H1 (cell line): ENCODE data around the gene TGM5. TPM values are rescaled to one million over a fixed set of nuclear protein-coding genes. Genes with fewer than 3 reads are reported as not detected.

Experiments
- CTCF ChIA-PET: fragments of 300-600 bp; sonication (Branson Sonifier 250); formaldehyde crosslinking; loops from one replicate; lab custom pipeline; 2021; ENCODE audit not compliant: partially characterized antibody; lab: Charles Lee
- POLR2A ChIA-PET: fragments of 300-600 bp; sonication (Branson Sonifier 250); formaldehyde crosslinking; loops from one replicate; lab custom pipeline; 2021; ENCODE audit warnings: inconsistent platforms; ENCODE audit not compliant: partially characterized antibody; lab: Charles Lee
- DNase-seq, 2 experiments: peaks; one replicate each; pipeline versions ENCODE4 v3.0.0 to v3.0.0-alpha.2; 2010 to 2022; ENCODE audit warnings: low spot score in 2 of 2, low read depth in 1 of 2, mixed read lengths in 1 of 2
- FAIRE-seq: peaks from 2 replicates; lab custom pipeline; 2011; peaks lifted over from hg19 to GRCh38; lab: Jason Lieb, UNC
- H2AFZ ChIP-seq: 2 replicates; pipeline ENCODE4 v1.8.1; 2012; ENCODE audit warnings: low read length, inconsistent platforms
- H2AK5ac ChIP-seq: 2 replicates; pipeline ENCODE4 v1.6.1; 2013; ENCODE audit warnings: low read depth, low read length
- H2BK120ac ChIP-seq: replicated peaks from 2 replicates; pipeline ENCODE3; 2013; ENCODE audit warnings: low read depth, low read length, inconsistent platforms
- H2BK12ac ChIP-seq: 2 replicates; pipeline ENCODE4 v1.6.1; 2013; ENCODE audit warnings: low read depth, low read length
- H2BK15ac ChIP-seq: 2 replicates; pipeline ENCODE4 v1.6.1; 2013; ENCODE audit warnings: low read length
- H2BK20ac ChIP-seq: 2 replicates; pipeline ENCODE4 v1.6.1; 2013; ENCODE audit warnings: low read length
- H2BK5ac ChIP-seq: 2 replicates; pipeline ENCODE4 v1.6.1; 2013; ENCODE audit warnings: low read depth, low read length
- H3K14ac ChIP-seq: 2 replicates; pipeline ENCODE4 v1.6.1; 2013; ENCODE audit warnings: inconsistent platforms; ENCODE audit not compliant: insufficient read length
- H3K18ac ChIP-seq: 2 replicates; pipeline ENCODE4 v1.6.1; 2013; ENCODE audit warnings: low read length; ENCODE audit errors: extremely low read depth
- H3K23ac ChIP-seq: 2 replicates; pipeline ENCODE4 v1.6.1; 2013; ENCODE audit warnings: inconsistent platforms; ENCODE audit not compliant: insufficient read length
- H3K23me2 ChIP-seq: 2 replicates; pipeline ENCODE4 v1.6.1; 2013; ENCODE audit warnings: low read depth, low read length
- H3K27ac ChIP-seq: 2 replicates; pipeline ENCODE4 v1.6.1; 2011; ENCODE audit warnings: low read depth, low read length, inconsistent platforms
- H3K27me3 ChIP-seq, 4 experiments: replicated peaks in 1 of 4; 1 replicate in 1 of 4; 2 replicates in 3 of 4; pipeline versions ENCODE4 v1.6.1 to v1.8.1; 2011 to 2013; ENCODE audit warnings: low read length in 3 of 4, mild to moderate bottlenecking in 3 of 4, inconsistent platforms in 2 of 4, mixed read lengths in 2 of 4, moderate library complexity in 1 of 4; ENCODE audit not compliant: control insufficient read depth in 3 of 4, insufficient read depth in 3 of 4; ENCODE audit errors: extremely low read depth in 1 of 4
- H3K36me3 ChIP-seq, 4 experiments: 2 replicates each; pipeline versions ENCODE4 v1.6.1 to v1.8.1; 2011 to 2013; ENCODE audit warnings: mild to moderate bottlenecking in 4 of 4, low read length in 3 of 4, moderate library complexity in 2 of 4, control low read depth in 1 of 4, inconsistent platforms in 1 of 4; ENCODE audit not compliant: insufficient read depth in 4 of 4, control insufficient read depth in 2 of 4
- H3K4ac ChIP-seq: replicated peaks from 2 replicates; pipeline ENCODE3; 2013; ENCODE audit warnings: low read length, low read depth, mixed read lengths, inconsistent platforms; ENCODE audit not compliant: insufficient read length
- H3K4me1 ChIP-seq, 4 experiments: replicated peaks in 1 of 4; 1 replicate in 1 of 4; 2 replicates in 3 of 4; pipeline versions ENCODE4 v1.6.1 to v1.8.1; 2011 to 2013; ENCODE audit warnings: low read length in 3 of 4, inconsistent platforms in 2 of 4, mixed read lengths in 1 of 4; ENCODE audit not compliant: insufficient read depth in 4 of 4, control insufficient read depth in 3 of 4
- H3K4me2 ChIP-seq, 2 experiments: 2 replicates each; pipeline versions ENCODE4 v1.6.1 to v1.8.1; 2011 to 2013; ENCODE audit warnings: low read depth in 2 of 2, low read length in 2 of 2, control low read depth in 1 of 2, inconsistent platforms in 1 of 2, mild to moderate bottlenecking in 1 of 2; ENCODE audit not compliant: insufficient read depth in 1 of 2
- H3K4me3 ChIP-seq, 4 experiments: fragments of 200-600, 300-600 bp in 1 of 4; sonication (generic), shearing (Covaris generic), sonication (Bioruptor Twin) in 1 of 4; 2 replicates each; pipeline versions ENCODE4 v1.5.1 to v1.8.1; 2011 to 2016; ENCODE audit warnings: low read length in 4 of 4, low read depth in 3 of 4, control low read depth in 2 of 4, inconsistent platforms in 2 of 4, mild to moderate bottlenecking in 2 of 4, mixed read lengths in 1 of 4, moderate library complexity in 1 of 4; ENCODE audit not compliant: insufficient read depth in 2 of 4; ENCODE audit errors: extremely low read depth in 1 of 4
- H3K56ac ChIP-seq: replicated peaks from 2 replicates; pipeline ENCODE3; 2013; ENCODE audit warnings: low read depth, mild to moderate bottlenecking, mixed read lengths, low read length, inconsistent platforms; ENCODE audit not compliant: insufficient read length
- H3K79me1 ChIP-seq: 2 replicates; pipeline ENCODE4 v1.6.1; 2013; ENCODE audit warnings: low read depth, low read length, control low read depth
- H3K79me2 ChIP-seq, 2 experiments: 2 replicates each; pipeline versions ENCODE4 v1.6.1 to v1.8.1; 2012 to 2013; ENCODE audit warnings: low read length in 2 of 2, mild to moderate bottlenecking in 2 of 2, inconsistent platforms in 1 of 2; ENCODE audit not compliant: insufficient read depth in 2 of 2, control insufficient read depth in 1 of 2
- H3K9ac ChIP-seq, 4 experiments: replicated peaks in 1 of 4; 1 replicate in 1 of 4; 2 replicates in 3 of 4; pipeline versions ENCODE4 v1.6.1 to v1.8.1; 2011 to 2013; ENCODE audit warnings: low read depth in 3 of 4, low read length in 3 of 4, control low read depth in 2 of 4, mild to moderate bottlenecking in 2 of 4, moderate library complexity in 2 of 4, inconsistent platforms in 1 of 4; ENCODE audit errors: extremely low read depth in 1 of 4
- H3K9me3 ChIP-seq, 2 experiments: 2 replicates each; pipeline versions ENCODE4 v1.6.1 to v1.8.1; 2012 to 2013; ENCODE audit warnings: mild to moderate bottlenecking in 2 of 2, moderate library complexity in 2 of 2, control low read depth in 1 of 2, inconsistent platforms in 1 of 2, low read depth in 1 of 2, low read length in 1 of 2, mixed read lengths in 1 of 2; ENCODE audit not compliant: insufficient read depth in 2 of 2
- H4K20me1 ChIP-seq, 2 experiments: replicated peaks in 1 of 2; 2 replicates each; pipeline versions ENCODE3 to v1.8.1; 2011 to 2013; ENCODE audit warnings: inconsistent platforms in 2 of 2, low read length in 2 of 2, mild to moderate bottlenecking in 1 of 2; ENCODE audit not compliant: insufficient read depth in 2 of 2, control insufficient read depth in 1 of 2
- H4K5ac ChIP-seq: 2 replicates; pipeline ENCODE4 v1.6.1; 2013; ENCODE audit warnings: low read length, low read depth, mixed read lengths, inconsistent platforms; ENCODE audit not compliant: insufficient read length
- H4K8ac ChIP-seq: 2 replicates; pipeline ENCODE4 v1.8.0; 2013; ENCODE audit warnings: mild to moderate bottlenecking, moderate library complexity, low read length, inconsistent platforms; ENCODE audit not compliant: insufficient read depth; ENCODE audit errors: extremely low read depth
- H4K91ac ChIP-seq: replicated peaks from 2 replicates; pipeline ENCODE3; 2013; ENCODE audit warnings: low read length, mixed read lengths, inconsistent platforms; ENCODE audit not compliant: insufficient read length
- CHD2 ChIP-seq: IDR thresholded peaks from 2 replicates; pipeline ENCODE4 v1.6.1; 2012; ENCODE audit warnings: low read length, improper control_type of control experiment
- E2F6 ChIP-seq: IDR thresholded peaks from 2 replicates; pipeline ENCODE4 v1.6.1; 2012; ENCODE audit warnings: inconsistent platforms
- SIX5 ChIP-seq: IDR thresholded peaks from 2 replicates; pipeline ENCODE4 v1.6.1; 2011; ENCODE audit warnings: mild to moderate bottlenecking, low read depth, low read length
- WGBS, 2 experiments: shearing (Covaris generic) in 1 of 2; methylation state at CpG; one replicate each; pipeline versions ENCODE4 v1.1.6 to v1.1.7; 2013 to 2015; ENCODE audit warnings: low lambda C conversion rate in 2 of 2, mixed read lengths in 2 of 2, inconsistent platforms in 1 of 2, low coverage in 1 of 2, missing lambda C conversion rate in 1 of 2; ENCODE audit not compliant: insufficient replicate concordance in 2 of 2, insufficient coverage in 1 of 2, insufficient read length in 1 of 2; ENCODE audit errors: extremely low coverage in 1 of 2, missing lambda C conversion rate in 1 of 2; 5-methylcytosine and 5-hydroxymethylcytosine counted together
- polyA plus RNA-seq, 7 experiments: library from polyadenylated mRNA; depleted of rRNA in 3 of 7; stranded (reverse) in 5 of 7; unstranded in 2 of 7; fragments of >200 nt in 5 of 7; fragments of 200-250 nt in 2 of 7; gene quantifications; 1 replicate in 5 of 7; 2 replicates in 1 of 7; 4 replicates in 1 of 7; pipeline versions ENCODE4 v1.2.1 to v1.2.3, GENCODE V29; 2011 to 2013; ENCODE audit warnings: missing spikeins in 2 of 7, mixed read lengths in 2 of 7
- total RNA-seq: library from RNA; stranded (reverse); fragmentation: NEBNext Ultra II Directional; extraction: Animal tissue kit (Norgen Biotek cat#: 25700); gene quantifications from 2 replicates; pipeline ENCODE4 v1.2.1, GENCODE V29; 2021
- TF ChIP-seq, protein P1 (sequence below), 3 experiments: IDR thresholded peaks; 1 replicate in 2 of 3; 2 replicates in 1 of 3; pipeline versions ENCODE4 v1.5.1 to v1.6.1; 2011; ENCODE audit warnings: low read length in 3 of 3, mild to moderate bottlenecking in 3 of 3, inconsistent platforms in 2 of 3, low read depth in 1 of 3, moderate library complexity in 1 of 3; ENCODE audit not compliant: insufficient read depth in 1 of 3; ENCODE audit errors: control extremely low read depth in 1 of 3

TGM5 gene
- total and polyA plus RNA-seq, 2 of the 8 experiments (the other 6 are each of a cell fraction or from before 2014, with no cell fraction given): not detected

- FAIRE-seq: no peak
Measured at GRCh38 chr15:43312378-43312777, 45.6 kb upstream of the TGM5 start.

More at GRCh38 chr15:43312378-43312777, 45.6 kb upstream of the TGM5 start:
- Histone ChIP-seq H3K14ac (no peak overlapping the region), H3K36me3 (no peaks in the 10 kb centered on the region), H2BK15ac (no peak overlapping the region), H2BK5ac (no peak overlapping the region), H3K27me3 (no peaks in the 10 kb centered on the region; a peak in 1 of 7 replicates), H3K4me1 (peaks cover 0 to 3% (median 0%) of the 10 kb centered on the region in 4 experiments; a peak in 1 of 7 replicates), H3K79me2 (no peaks in the 10 kb centered on the region), H4K8ac (no peak overlapping the region), H2BK20ac (no peak overlapping the region), H3K9ac (no peak overlapping the region), H2AFZ (no peak overlapping the region), H3K79me1 (no peaks in the 10 kb centered on the region), H3K9me3 (no peaks in the 10 kb centered on the region), H3K4me2 (no peak overlapping the region), H3K4ac (no peak overlapping the region), H2AK5ac (no peak overlapping the region), H4K20me1 (no peaks in the 10 kb centered on the region), H3K23me2 (no peaks in the 10 kb centered on the region), H3K27ac (no peak overlapping the region), H3K4me3 (no peak overlapping the region), H4K91ac (no peak overlapping the region), H2BK12ac (no peak overlapping the region), H3K18ac (no peak overlapping the region), H2BK120ac (no peak overlapping the region), H3K56ac (no peak overlapping the region), H4K5ac (no peak overlapping the region), H3K23ac (no peak overlapping the region)
- TF ChIP-seq, protein P1, sequence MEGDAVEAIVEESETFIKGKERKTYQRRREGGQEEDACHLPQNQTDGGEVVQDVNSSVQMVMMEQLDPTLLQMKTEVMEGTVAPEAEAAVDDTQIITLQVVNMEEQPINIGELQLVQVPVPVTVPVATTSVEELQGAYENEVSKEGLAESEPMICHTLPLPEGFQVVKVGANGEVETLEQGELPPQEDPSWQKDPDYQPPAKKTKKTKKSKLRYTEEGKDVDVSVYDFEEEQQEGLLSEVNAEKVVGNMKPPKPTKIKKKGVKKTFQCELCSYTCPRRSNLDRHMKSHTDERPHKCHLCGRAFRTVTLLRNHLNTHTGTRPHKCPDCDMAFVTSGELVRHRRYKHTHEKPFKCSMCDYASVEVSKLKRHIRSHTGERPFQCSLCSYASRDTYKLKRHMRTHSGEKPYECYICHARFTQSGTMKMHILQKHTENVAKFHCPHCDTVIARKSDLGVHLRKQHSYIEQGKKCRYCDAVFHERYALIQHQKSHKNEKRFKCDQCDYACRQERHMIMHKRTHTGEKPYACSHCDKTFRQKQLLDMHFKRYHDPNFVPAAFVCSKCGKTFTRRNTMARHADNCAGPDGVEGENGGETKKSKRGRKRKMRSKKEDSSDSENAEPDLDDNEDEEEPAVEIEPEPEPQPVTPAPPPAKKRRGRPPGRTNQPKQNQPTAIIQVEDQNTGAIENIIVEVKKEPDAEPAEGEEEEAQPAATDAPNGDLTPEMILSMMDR (IDR thresholded peaks at IDR 0.05; ENCODE audit: control extremely low read depth in 1 of 3, insufficient read depth in 1 of 3, low read depth in 1 of 3, low read length in 3 of 3): no peak
- no peak for TF ChIP-seq E2F6
- no peak for TF ChIP-seq CHD2
- TF ChIP-seq SIX5: no peak
- DNase-seq: no peak
- CTCF ChIA-PET: interaction anchor here (1.1 to 1.5 kb wide), 3 partner anchors 19 to 108 kb away, joined by 4 to 7 read pairs (median 5); no protein-coding TSS in a partner anchor
- WGBS, 2 experiments: 91% methylated on average over 4 of the region's 4 CpGs; no CpG with 5 or more reads in 1 of the 2 experiments
- POLR2A ChIA-PET: interaction anchor here (0.9 kb wide), 1 partner anchor 13 kb away, joined by 3 read pairs; no protein-coding TSS in a partner anchor
